Posterior cingulate gyrus (tissue), 11 donors: ENCODE data around the gene TIGD7.
A peak's percentile ranks its signal among the peaks of the same experiment; 100 is the strongest.

Source experiments
- DNase-seq, 10 donors: peaks; one replicate each; pipeline versions ENCODE4 v3.0.0 to v3.0.0-alpha.2; 2020 to 2021; ENCODE audit warnings: mixed read lengths in 3 of 10
- intact Hi-C: fragments of 100-400 bp; cut with DNase I; formaldehyde crosslinking; loops from one replicate; pipeline ENCODE4 v1.15.1; 2023

TIGD7 gene

GRCh38 chr16:3252967-3253366 lies 52.3 kb downstream of the TIGD7 start:
- no peak for DNase-seq
- intact Hi-C loops: no loop called here

GRCh38 chr16:3249451-3249850 lies 55.8 kb downstream of the TIGD7 start:
- peak in 1 of 10 donors; percentile 48 for DNase-seq
- intact Hi-C loops: no loop called here

GRCh38 chr16:3249020-3249419 lies 56.2 kb downstream of the TIGD7 start:
- intact Hi-C loops: no loop called here
- peak in 1 of 10 donors; percentile 37 for DNase-seq
